HPDE6-E6E7 (cell line): ENCODE data around the gene CMIP.
A peak's percentile ranks its signal among the peaks of the same experiment; 100 is the strongest.

ENCODE experiments used
- DNase-seq: peaks from one replicate; pipeline ENCODE4 v3.0.0; 2011; ENCODE audit warnings: missing footprints; ENCODE audit errors: extremely low spot score

The CMIP gene

DNA sequence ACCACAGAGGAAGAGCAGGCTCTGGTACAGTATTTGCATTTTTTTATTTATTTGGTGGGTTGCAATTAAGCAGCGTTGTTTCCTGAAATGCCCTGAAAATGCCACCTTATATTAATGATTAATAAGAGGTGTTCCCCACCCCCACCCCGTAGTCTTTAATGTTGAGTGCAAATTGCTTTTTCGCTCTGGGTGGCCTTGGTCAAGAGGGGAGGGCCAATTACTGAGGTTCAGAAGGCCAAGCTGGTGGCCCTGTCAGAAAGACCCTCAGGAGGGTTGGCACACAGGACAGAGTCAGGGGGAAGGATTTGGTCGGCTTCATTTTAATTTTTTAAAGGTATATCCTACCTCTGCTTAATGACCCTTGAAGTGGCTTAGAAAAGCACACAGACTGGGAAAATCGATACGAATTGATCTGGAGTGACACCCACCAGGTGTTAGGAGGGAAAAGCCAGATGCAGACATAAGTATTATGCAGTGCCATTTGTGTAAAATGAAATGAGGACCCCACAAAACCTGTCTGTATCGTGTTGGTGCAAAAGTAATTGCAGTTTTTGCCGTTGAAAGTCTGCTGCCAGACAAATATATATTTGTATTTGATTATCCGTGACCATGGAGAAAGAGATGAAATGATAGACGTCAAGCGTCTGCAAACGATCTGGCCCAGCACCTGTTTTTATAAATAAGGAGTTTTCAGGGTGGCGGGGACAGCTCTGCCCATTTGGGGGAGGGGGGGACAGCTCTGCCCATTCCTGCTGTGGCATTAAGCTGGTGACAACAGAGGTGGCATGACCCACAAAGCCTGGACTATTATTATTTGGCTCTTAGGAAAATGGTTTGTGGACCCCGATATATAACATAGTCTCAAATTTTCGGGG, 190.7 kb downstream of the CMIP start:
- no peak for DNase-seq

DNA sequence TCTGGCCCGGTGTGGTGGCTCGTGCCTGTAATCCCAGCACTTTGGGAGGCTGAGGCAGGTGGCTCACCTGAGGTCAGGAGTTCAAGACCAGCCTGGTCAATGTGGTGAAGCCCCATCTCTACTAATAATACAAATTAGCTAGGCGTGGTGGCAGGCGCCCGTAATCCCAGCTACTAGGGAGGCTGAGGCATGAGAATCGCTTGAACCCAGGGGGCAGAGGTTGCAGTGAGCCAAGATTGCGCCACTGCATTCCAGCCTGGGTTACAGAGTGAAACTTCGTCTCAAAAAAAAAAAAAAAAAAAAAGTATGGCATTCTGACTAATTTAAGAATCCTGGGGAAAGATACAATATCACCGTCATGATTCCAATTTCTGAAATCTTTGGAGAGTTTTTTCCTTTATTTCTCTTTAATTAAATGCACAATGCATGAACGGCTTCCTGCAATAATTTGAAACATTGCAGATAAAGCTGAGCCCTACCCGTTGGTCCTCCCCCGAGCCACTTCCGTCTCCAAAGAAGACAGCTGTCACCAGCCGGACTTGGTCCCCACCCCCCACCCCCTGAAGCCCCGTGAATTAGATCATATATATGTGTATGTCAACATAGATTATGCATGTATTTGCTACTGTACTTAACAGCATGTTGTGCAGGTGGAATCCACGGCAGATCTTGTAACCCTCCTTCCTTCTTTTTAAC, 191.8 kb downstream of the CMIP start:
- no peak for DNase-seq

DNA sequence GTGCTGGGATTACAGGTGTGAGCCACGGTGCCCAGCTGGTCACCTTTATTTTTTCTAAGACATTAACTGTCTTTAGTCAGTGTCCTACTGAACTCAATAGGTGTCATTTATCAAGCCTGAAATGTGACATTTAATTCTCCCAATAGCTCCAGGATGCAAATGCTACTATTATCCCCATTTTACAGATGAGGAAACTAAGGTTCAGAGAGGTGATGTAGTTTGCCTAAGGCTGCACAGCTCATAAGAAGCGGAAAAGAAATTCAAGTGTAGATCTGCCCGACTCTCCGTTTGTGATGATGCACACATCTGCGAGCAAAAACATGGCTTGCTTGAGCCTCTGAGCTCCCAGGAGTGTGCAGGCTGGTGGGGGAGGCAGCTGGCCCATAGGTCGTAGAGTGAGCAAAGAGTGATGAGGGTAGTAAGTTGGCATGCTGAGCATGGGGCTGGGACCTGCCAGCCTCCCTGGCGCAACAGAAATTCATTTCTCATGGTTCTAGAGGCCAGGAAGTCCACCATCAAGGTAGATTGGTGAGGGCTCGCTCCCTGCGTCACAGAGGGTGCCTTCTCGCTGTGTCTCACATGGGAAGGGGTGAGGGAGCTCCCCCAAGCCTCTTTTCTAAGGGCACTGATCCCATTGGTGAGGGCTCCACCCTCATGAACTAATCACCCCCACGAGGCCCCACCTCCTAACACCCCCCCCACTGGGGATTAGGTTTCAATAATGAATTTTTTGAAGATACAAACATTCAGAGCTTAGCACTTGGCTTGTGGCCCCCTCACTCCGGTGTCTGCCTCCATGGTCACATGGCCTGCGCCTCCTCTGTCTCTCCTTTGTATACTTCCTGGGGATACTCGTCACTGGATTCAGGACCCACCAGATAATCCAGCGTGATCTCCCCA, 193.0 kb downstream of the CMIP start:
- DNase-seq = no peak

DNA sequence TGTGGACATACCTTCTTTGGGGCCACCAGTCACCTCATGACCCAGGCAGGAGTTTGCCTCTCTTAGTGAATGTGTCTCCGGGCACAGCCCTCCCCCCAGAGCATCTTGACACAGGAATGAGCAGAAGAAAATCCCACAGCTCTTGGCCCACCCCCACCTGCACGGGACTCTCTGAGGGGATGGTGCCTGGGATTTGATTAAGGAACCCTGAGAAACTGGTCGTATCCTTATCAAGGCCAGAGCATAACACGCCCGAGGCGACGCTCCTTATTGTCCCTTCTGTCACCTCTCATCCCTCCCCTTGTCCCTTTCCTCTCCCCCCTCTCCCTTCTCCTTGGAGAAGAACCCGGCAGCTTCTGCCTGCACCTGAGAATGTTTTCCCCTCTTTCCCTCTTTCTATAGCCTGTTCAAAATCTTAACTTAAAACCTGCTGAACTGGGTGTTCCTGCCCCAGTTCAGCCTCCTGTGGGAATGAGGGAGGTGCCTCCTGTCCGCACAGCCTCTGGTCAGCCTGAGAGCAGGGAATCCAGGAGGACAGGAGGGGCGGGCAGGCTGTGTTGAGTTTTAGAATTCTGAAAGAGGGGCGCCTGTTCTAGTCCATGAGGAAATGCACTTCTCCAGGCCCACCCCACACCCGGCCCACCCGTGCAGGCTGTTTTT, 193.8 kb downstream of the CMIP start:
- no peak for DNase-seq

DNA sequence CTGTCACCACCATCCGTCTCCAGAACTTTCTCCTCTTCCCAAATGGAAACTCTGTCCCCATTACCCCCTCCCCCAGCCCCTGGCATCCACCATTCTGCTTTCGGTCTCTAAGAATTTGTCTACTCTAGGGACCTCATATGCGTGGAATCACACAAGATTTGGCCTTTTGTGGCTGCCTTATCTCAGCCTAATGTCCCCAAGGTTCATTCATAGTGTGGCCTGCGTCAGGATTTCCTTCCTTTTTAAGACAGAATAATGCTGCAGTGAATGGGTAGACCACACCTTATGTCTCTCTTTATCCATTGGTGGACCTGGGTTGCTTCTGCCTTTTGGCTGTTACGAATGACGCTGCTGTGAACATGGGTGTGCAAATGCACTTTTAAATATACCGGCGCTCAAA, 194.7 kb downstream of the CMIP start:
- DNase-seq = no peak

DNA sequence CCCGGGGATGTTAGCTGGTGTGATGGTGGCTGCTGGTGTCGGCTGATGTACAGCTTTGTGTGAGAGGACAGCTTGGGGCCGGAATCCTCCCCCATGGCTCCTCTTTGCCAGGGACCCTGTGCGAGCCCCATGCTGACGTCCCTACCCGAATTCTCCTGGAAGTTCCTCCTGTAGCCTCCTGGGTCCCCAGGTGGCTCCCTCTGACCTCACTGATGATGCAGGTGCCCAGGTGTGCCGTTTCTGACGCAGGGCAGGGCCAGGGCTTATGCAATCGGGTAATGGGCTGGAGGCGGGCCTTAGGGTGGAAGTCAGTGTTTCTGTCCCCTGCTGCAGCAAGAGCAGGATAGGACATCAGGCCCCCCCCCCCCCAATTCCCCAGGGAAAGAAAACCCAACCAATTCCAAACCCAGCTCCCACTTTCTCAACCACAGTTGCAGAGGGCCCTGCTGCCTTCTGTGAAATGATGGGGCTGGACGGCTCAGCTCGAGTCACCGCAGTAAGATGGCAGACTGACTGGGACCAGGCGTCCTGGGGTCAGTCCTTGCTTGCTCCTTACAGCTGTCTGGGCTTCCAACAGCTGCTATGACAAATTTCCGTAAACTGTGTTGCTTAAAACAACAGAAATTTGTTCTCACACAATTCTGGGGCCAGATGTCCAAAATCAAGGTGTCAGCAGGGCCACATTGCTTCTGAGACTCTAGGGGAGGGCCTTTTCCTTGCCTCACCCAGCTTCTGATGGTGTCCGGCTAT, 195.5 kb downstream of the CMIP start:
- no peak for DNase-seq

DNA sequence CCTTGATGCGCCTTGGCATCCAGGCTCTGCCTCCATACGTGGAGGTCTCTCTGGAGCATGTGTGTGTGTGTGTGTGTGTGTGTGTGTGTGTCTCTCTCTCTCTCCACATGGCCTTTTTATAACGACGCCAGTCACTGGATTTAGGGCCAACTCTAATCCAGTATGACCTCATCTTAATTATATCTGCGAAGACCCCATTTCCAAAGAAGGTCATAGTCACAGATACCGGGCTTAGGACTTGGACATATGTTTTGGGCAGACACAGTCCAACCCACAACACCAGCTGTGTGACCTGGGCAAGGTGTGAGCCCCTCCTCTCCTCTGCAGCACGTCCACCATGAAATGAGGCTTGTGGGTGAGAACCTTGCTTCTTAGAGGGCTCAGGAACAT, 196.1 kb downstream of the CMIP start:
- no peak for DNase-seq

DNA sequence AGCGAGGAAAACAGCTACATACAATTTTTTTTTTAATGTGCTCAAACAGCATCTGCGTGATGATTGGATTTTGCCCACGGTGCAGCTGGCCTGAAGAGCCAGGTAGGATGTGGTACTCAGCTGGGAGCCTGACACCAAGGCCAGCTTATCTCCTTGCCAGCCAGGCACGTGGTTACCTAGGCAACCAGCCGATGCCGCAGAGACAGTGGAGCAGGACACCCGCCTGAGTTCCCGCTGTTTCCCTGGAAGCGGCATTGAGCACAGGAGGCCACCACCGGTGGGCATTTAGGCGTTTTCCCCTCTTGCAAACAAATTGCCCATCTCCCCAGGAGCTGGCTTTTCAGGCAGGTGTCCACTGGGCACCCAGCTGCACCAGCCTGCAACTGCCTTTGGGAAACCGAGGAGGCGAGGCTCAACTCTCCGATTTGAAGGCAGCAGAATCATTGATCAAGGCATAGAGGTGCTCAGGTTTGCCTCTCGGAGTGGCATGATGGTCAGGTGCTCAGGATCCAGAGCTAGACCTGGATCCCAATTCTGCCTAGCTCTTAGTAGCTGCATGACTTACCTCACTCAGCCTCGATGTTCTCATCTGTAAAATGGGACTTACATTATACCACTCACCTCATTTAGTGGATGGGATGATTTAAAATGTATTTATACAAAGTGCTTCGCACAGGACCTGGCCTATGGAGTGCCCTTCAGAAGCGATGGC, 196.9 kb downstream of the CMIP start:
- no peak for DNase-seq

DNA sequence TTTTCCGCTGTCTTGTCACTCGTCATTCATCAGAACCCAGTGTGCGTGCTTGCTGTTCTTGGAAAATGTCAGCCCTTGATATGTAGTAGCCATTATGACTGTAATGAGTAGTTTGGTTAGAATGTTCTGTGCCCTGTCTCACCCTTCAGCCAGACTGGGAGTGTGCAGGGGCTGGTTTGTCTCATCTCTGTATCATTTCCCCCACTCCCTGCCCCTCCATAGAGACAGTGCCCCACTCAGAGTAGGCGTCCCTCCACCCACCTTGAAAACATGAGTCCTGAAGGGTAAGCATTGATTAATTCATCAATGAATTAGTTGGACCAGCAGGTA, 197.5 kb downstream of the CMIP start:
- DNase-seq = no peak

DNA sequence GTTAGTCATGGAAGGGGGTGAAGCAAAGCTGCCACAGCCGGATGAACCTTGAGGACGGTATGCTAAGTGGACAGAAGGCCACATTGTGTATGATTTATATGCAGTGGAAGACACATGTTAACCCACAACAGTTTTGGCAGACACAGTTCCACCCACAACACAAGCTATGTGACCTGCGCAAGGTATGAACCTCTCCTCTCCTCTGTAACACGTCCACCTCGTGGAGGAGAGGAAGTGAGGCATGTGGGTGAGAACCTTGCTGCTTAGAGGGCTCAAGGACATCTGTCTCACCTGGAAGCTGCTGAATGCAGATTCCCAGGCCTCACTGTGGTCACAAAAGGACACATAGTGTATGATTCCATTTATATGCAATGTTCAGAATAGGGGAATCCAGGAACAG, 198.3 kb downstream of the CMIP start:
- no peak for DNase-seq

DNA sequence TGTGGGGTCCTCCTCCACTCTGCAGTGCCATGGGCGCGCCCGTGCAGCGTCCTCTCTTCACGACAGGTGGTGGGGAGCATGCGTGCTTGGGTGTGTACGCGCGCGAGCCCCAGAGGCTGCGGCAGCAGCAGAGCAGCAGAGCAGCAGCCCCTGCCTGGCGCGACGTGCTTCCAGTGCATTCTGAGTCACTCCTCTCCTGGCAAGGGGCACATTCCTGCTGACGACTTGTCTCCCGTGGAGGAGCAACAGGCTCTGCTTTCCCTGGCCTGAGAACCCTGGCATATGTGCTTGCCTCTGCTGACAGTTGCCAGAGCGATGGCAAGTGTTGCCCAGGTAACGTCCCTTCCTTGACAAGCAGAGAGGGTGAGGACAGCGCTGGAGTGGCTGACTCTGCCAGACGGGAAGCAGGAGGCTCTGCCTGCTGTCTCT, 200.7 kb downstream of the CMIP start:
- DNase-seq = peak; percentile 32

DNA sequence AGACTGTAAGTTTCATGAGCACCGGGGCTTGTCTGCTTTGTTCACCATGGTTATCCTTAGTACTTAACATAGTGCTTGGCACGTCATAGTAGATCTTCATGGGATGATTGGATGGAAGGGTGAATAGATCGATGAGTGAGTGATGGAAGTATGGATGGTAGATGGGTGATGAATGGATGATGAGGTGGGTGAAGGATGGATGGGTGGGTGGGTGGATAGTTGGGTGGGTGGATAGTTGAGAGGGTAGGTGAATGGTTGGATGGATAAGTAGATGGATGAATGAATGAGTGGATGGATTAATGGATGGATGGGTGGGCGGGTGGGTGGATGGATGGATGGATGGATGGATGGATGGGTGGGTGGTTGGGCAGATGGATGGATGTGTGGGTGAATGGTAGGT, 201.3 kb downstream of the CMIP start:
- DNase-seq = no peak

DNA sequence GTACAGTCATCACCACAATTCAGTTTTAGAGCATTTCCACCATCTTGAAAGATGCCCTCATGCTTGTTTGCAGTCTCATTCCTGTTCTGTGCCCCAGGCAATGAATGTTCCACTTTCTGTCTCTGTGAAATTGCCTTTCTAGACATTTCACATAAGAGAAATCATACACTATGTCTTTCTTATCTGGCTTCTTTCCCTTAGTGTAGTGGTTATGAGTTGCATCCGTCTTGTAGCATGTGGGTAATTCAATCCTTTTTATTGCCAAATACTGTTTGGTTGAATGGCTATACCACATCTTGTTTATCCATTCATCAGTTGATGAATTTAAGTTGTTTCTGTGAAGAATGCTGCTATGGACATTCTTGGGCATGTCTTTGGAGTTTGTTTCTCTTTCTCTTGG, 202.0 kb downstream of the CMIP start:
- DNase-seq = no peak

DNA sequence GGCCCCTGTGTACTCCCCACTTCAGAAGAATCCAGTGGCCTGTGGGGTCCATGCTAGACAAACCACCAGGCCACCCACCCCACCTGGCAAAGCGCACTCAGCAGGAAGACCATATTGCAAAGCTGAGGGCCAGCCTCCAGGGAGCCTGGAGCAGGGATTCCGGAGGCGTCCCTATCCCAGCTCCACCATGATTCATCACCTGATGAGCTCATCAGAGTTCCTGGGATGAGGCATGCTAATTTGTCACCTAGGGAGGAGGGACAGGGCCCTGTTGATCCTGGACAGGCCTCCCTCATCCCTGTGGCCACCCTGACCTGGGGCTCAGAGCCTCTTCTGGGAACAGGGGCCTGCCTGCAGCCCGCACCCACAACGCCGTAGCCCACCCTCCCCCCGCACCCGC, 202.9 kb downstream of the CMIP start:
- peak; percentile 79 for DNase-seq

DNA sequence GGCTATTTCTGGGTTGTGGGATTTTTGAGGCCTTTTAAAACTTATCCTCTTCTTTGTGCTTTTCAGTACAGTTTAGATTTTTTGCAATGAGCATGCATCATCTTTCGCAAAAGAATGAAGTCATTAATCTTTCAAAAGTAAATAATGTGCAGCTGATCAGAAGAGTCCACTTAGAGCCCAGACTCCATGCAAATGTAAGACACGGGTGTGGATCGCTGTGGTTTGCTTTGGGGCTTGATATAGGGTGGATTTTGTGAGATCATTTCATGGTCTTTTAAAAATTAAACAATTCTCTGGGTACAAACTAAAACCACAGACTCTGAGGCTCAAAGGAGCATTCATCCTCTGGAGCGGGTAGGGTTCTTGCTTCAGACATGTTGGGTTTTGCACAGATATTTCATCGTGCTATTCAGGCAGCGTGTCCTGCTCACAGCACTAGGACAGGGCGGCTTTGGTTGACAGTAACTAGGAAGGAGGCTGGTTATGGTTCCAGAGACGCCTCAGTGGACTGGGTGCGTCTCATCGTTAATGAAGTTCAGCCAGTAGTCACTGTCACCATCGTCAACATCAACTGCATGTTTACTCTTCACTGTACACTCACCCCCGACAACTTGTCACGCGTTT, 205.1 kb downstream of the CMIP start:
- DNase-seq = no peak

DNA sequence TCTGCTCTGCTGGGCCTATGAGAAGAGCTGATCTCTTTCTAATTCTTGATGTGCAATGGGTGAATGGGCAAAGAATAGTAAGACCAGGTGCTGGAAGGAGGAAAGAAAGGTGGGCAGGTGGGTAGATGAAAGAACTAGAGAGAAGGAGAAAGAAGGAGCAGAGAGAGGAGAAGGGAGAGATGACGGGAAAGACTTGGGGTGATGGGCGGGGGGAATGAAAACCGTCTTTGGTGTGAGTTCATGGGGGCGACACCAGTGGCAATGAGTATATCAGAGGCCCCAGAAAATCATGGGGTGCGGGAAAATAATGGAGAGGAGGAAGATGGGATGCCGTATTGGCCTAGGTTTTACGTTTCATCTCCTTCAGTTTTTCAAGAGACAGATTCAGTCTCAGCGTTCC, 205.7 kb downstream of the CMIP start:
- no peak for DNase-seq

DNA sequence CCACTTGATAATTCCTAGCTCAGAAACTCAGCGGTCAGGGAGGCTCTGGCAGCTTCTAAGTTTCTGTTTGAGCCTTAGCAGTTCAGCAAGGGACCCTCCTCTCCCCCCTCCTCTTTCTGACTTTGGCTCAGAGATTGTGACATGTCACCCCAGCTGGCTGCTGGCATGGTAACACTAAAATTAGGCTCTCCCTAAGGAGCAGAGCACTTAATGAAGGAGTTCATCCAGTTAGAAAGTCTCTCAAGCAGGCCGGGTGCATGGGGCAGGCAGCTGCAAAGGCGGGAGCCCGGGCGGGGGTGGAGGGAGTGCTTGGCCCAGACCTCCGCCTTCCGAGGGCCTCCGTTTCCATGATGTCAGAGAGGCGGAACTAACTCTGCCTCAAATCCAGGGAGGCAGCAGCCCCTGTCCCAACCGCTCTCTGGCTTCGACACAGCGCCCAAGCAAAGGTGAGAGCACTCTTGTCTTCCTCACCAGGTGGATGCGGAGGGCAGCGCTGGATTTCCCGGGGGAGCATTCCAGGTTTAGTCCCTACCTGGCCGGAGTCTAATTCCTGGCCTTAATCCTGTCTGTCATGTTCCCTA, 206.5 kb downstream of the CMIP start:
- no peak for DNase-seq

DNA sequence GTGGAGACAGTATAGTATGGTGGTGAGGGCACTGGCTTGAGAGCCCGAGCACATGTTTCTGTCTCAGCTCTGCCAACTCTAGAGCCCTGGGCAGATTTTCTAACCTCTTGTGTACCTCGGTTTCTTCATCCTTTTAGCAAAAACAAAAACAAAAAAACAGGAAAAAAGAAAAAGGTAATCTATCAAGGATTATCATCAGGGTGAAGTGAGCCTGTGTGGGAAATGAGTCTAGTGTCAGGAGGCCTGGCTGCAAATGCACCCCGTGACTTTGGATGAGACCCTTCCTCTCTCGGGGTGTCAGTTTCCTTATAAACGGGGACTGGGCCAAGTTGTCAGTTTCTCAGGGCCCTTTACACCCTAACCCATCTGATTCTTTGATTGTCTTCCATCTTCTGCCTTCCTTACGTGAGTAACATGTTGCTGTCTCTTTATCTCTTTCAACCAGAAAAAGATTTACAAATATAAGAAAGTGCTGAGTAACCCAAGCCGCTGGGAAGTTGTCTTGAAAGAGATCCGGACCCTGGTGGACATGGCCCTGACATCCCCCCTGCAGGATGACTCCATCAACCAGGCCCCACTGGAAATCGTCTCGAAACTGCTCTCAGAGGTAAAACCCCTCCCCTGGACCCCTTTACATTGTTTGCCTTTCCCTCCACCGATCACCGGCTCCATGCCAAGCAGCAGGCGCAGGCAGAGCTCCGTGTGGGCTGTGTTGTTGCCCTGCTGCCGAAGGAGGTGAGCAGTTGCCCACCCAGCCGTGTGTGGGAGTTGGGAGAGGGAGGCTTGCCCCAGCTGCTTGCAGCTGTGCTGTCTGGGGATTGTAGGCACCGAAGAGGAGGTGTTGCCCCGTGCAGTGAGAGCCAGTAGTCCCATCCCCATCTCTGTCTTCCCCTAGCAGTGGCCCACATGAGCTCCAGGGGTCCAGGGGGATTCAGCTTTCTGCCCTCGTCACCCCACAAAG, 207.4 kb downstream of the CMIP start:
- no peak for DNase-seq
